HG03378 (cell line): ENCODE data around the gene COPS3.

Experiments used
- ATAC-seq: cut with Tn5 transposase; IDR thresholded peaks from one replicate; pipeline ENCODE4 v1.9.1; 2021; ENCODE audit warnings: mild to moderate bottlenecking, moderate library complexity; ENCODE audit not compliant: unreplicated experiment

Gene COPS3

GRCh38 chr17:17246879-17247278 lies 34.2 kb downstream of the COPS3 start:
- no peak for ATAC-seq

GRCh38 chr17:17243163-17243562 lies 37.9 kb downstream of the COPS3 start:
- ATAC-seq: no peak

- ATAC-seq: no peak
Observed at GRCh38 chr17:17242246-17242645, 38.8 kb downstream of the COPS3 start.

GRCh38 chr17:17241656-17242055 lies 39.4 kb downstream of the COPS3 start:
- no peak for ATAC-seq

GRCh38 chr17:17239832-17240231 lies 41.2 kb downstream of the COPS3 start:
- ATAC-seq: no peak

- peak; percentile 63 for ATAC-seq
Observed at GRCh38 chr17:17237026-17237799, 43.8 kb downstream of the COPS3 start, which contains the start of gene FLCN. TSS of gene FLCN (minus strand) at chr17:17237168. CDS start at chr17:17228137, 9,031 bp downstream.

GRCh38 chr17:17236295-17237025 lies 44.6 kb downstream of the COPS3 start:
- ATAC-seq: peak; percentile 15

- no peak for ATAC-seq
Observed at GRCh38 chr17:17235212-17236174, 45.6 kb downstream of the COPS3 start.

GRCh38 chr17:17232303-17232621 lies 48.8 kb downstream of the COPS3 start:
- ATAC-seq: no peak

- no peak for ATAC-seq
Observed at GRCh38 chr17:17231621-17232302, 49.3 kb downstream of the COPS3 start.

- ATAC-seq: no peak
Observed at GRCh38 chr17:17229416-17230384, 51.3 kb downstream of the COPS3 start.

- no peak for ATAC-seq
Observed at GRCh38 chr17:17228521-17229279, 52.3 kb downstream of the COPS3 start.

- ATAC-seq: no peak
Observed at GRCh38 chr17:17227608-17228520, 53.2 kb downstream of the COPS3 start.

- ATAC-seq: no peak
Observed at GRCh38 chr17:17226451-17227265, 54.4 kb downstream of the COPS3 start.

- ATAC-seq: no peak
Observed at GRCh38 chr17:17225901-17226300, 55.1 kb downstream of the COPS3 start.

GRCh38 chr17:17224137-17224536 lies 56.9 kb downstream of the COPS3 start:
- no peak for ATAC-seq

- no peak for ATAC-seq
Observed at GRCh38 chr17:17223736-17224135, 57.3 kb downstream of the COPS3 start.
